Neuronal stem cell (in vitro differentiated cells): Measurements from ENCODE around the gene FSTL4.

ENCODE experiments used
- DNase-seq: peaks from one replicate; pipeline ENCODE4 v3.0.0-alpha.2; 2013; ENCODE audit warnings: low spot score
- H2AFZ ChIP-seq: one replicate; pipeline ENCODE4 v1.6.1; 2013; ENCODE audit warnings: mild to moderate bottlenecking, low read length, inconsistent platforms
- H2AK5ac ChIP-seq: 2 replicates; pipeline ENCODE4 v1.6.1; 2013; ENCODE audit warnings: low read depth, mild to moderate bottlenecking, inconsistent platforms, low read length, moderate library complexity, mixed read lengths
- H2BK120ac ChIP-seq: 2 replicates; pipeline ENCODE4 v1.6.1; 2013; ENCODE audit warnings: low read depth, mild to moderate bottlenecking, inconsistent platforms, low read length, moderate library complexity, mixed read lengths
- H2BK12ac ChIP-seq: one replicate; pipeline ENCODE4 v1.6.1; 2013; ENCODE audit warnings: low read length, inconsistent platforms
- H2BK15ac ChIP-seq: 2 replicates; pipeline ENCODE4 v1.6.1; 2013; ENCODE audit warnings: mild to moderate bottlenecking, low read length, inconsistent platforms, mixed read lengths
- H2BK5ac ChIP-seq: one replicate; pipeline ENCODE4 v1.6.1; 2013; ENCODE audit warnings: inconsistent platforms, mild to moderate bottlenecking, low read length, moderate library complexity
- H3K14ac ChIP-seq: one replicate; pipeline ENCODE4 v1.6.1; 2013; ENCODE audit warnings: low read length, inconsistent platforms
- H3K18ac ChIP-seq: 2 replicates; pipeline ENCODE4 v1.6.1; 2013; ENCODE audit warnings: low read length, inconsistent platforms
- H3K23ac ChIP-seq: 2 replicates; pipeline ENCODE4 v1.6.1; 2013; ENCODE audit warnings: low read depth, mild to moderate bottlenecking, mixed read lengths, low read length, inconsistent platforms; ENCODE audit not compliant: poor library complexity
- H3K27ac ChIP-seq: replicated peaks from 3 replicates; pipeline ENCODE4 v1.5.1; 2013; ENCODE audit warnings: low read length, inconsistent platforms
- H3K27me3 ChIP-seq, 3 experiments: 2 replicates each; pipeline ENCODE4 v1.6.1; 2013; ENCODE audit warnings: low read length in 3 of 3, mild to moderate bottlenecking in 2 of 3, inconsistent platforms in 1 of 3, low read depth in 1 of 3, mixed read lengths in 1 of 3, moderate library complexity in 1 of 3; ENCODE audit not compliant: control insufficient read depth in 3 of 3, insufficient read depth in 3 of 3
- H3K36me3 ChIP-seq, 2 donors: replicated peaks in 1 of 2; 2 replicates each; pipeline ENCODE4 v1.6.1; 2013; ENCODE audit warnings: low read length in 2 of 2; ENCODE audit not compliant: control insufficient read depth in 2 of 2, insufficient read depth in 2 of 2
- H3K4ac ChIP-seq: 2 replicates; pipeline ENCODE4 v1.6.1; 2013; ENCODE audit warnings: inconsistent platforms, mild to moderate bottlenecking, low read length, moderate library complexity
- H3K4me1 ChIP-seq, 2 donors: 1 replicate in 1 of 2; 2 replicates in 1 of 2; pipeline ENCODE4 v1.6.1; 2013; ENCODE audit warnings: low read length in 2 of 2, low read depth in 1 of 2; ENCODE audit not compliant: control insufficient read depth in 2 of 2, insufficient read depth in 1 of 2
- H3K4me2 ChIP-seq: one replicate; pipeline ENCODE4 v1.6.1; 2013; ENCODE audit warnings: mild to moderate bottlenecking, low read length, inconsistent platforms; ENCODE audit not compliant: insufficient read depth, poor library complexity, severe bottlenecking
- H3K4me3 ChIP-seq, 2 donors: 2 replicates each; pipeline ENCODE4 v1.5.1; 2013; ENCODE audit warnings: low read length in 2 of 2, mild to moderate bottlenecking in 2 of 2, inconsistent platforms in 1 of 2, moderate library complexity in 1 of 2
- H3K79me1 ChIP-seq: one replicate; pipeline ENCODE4 v1.6.1; 2013; ENCODE audit warnings: low read depth, mild to moderate bottlenecking, inconsistent platforms, low read length, moderate library complexity
- H3K9ac ChIP-seq: one replicate; pipeline ENCODE4 v1.6.1; 2013; ENCODE audit warnings: mild to moderate bottlenecking, low read depth, low read length, inconsistent platforms; ENCODE audit not compliant: poor library complexity
- H3K9me3 ChIP-seq, 2 donors: replicated peaks in 1 of 2; 2 replicates each; pipeline versions ENCODE3 to v1.6.1; 2013; ENCODE audit warnings: low read length in 2 of 2, mild to moderate bottlenecking in 2 of 2, inconsistent platforms in 1 of 2, low read depth in 1 of 2, mixed read lengths in 1 of 2, moderate library complexity in 1 of 2; ENCODE audit not compliant: control insufficient read depth in 2 of 2, insufficient read depth in 1 of 2
- H4K8ac ChIP-seq: one replicate; pipeline ENCODE4 v1.6.1; 2013; ENCODE audit warnings: low read depth, mild to moderate bottlenecking, inconsistent platforms, low read length, moderate library complexity
- H4K91ac ChIP-seq: one replicate; pipeline ENCODE4 v1.6.1; 2013; ENCODE audit warnings: low read length, low read depth, mild to moderate bottlenecking, inconsistent platforms; ENCODE audit not compliant: poor library complexity
- WGBS, 2 donors: extraction: QIAGEN DNeasy Blood & Tissue Kit; methylation state at CpG; one replicate each; pipeline ENCODE4 v1.1.7; 2013; ENCODE audit warnings: missing lambda C conversion rate in 2 of 2, mixed read lengths in 1 of 2; ENCODE audit not compliant: insufficient read length in 2 of 2, insufficient replicate concordance in 1 of 2; ENCODE audit errors: extremely low coverage in 2 of 2; 5-methylcytosine and 5-hydroxymethylcytosine counted together

FSTL4 gene

GRCh38 chr5:133655966-133656365 lies 43.6 kb upstream of the FSTL4 start:
- Histone ChIP-seq H3K23ac (no peak overlapping the region), H3K4me3 (no peak overlapping the region), H4K91ac (no peak overlapping the region), H3K36me3 (no peaks in the 10 kb centered on the region), H3K79me1 (no peaks in the 10 kb centered on the region), H4K8ac (no peak overlapping the region), H3K9me3 (no peaks in the 10 kb centered on the region), H2AFZ (no peak overlapping the region), H3K4me2 (no peak overlapping the region), H2BK15ac (no peak overlapping the region), H2BK12ac (no peak overlapping the region), H3K4ac (no peak overlapping the region), H2AK5ac (no peak overlapping the region), H3K18ac (no peak overlapping the region), H2BK120ac (no peak overlapping the region), H3K27me3 (no peaks in the 10 kb centered on the region), H2BK5ac (no peak overlapping the region), H3K14ac (no peak overlapping the region), H3K27ac (no peak overlapping the region), H3K9ac (no peak overlapping the region), H3K4me1 (no peaks in the 10 kb centered on the region)
- no CpG with 5 or more reads among the region's 1 CpG for WGBS, 2 donors
- DNase-seq: no peak

- Histone ChIP-seq H3K9ac (no peak overlapping the region), H3K79me1 (no peaks in the 10 kb centered on the region), H2BK120ac (no peak overlapping the region), H2BK5ac (no peak overlapping the region), H2BK12ac (no peak overlapping the region), H3K36me3 (no peaks in the 10 kb centered on the region), H3K4me3 (no peak overlapping the region), H2BK15ac (no peak overlapping the region), H3K14ac (no peak overlapping the region), H3K4ac (no peak overlapping the region), H4K8ac (no peak overlapping the region), H3K4me1 (no peaks in the 10 kb centered on the region), H2AK5ac (no peak overlapping the region), H3K27me3 (no peaks in the 10 kb centered on the region), H3K4me2 (no peak overlapping the region), H3K18ac (no peak overlapping the region), H3K9me3 (no peaks in the 10 kb centered on the region), H3K27ac (no peak overlapping the region), H2AFZ (no peak overlapping the region), H3K23ac (no peak overlapping the region), H4K91ac (no peak overlapping the region)
- no CpG with 5 or more reads among the region's 4 CpGs for WGBS, 2 donors
- no peak for DNase-seq
These were observed 41.4 kb upstream of the FSTL4 start for GRCh38 chr5:133653760-133654049.

GRCh38 chr5:133652951-133653759 lies 40.8 kb upstream of the FSTL4 start:
- Histone ChIP-seq H3K14ac (no peak overlapping the region), H3K36me3 (no peaks in the 10 kb centered on the region), H3K27me3 (no peaks in the 10 kb centered on the region), H2AFZ (no peak overlapping the region), H2BK12ac (no peak overlapping the region), H3K9me3 (no peaks in the 10 kb centered on the region), H3K4ac (no peak overlapping the region), H3K27ac (no peak overlapping the region), H2BK15ac (no peak overlapping the region), H3K18ac (no peak overlapping the region), H2BK5ac (no peak overlapping the region), H3K4me1 (no peaks in the 10 kb centered on the region), H3K23ac (no peak overlapping the region), H3K4me2 (no peak overlapping the region), H4K8ac (no peak overlapping the region), H2BK120ac (no peak overlapping the region), H3K4me3 (no peak overlapping the region), H3K9ac (no peak overlapping the region), H3K79me1 (no peaks in the 10 kb centered on the region), H2AK5ac (no peak overlapping the region), H4K91ac (no peak overlapping the region)
- DNase-seq: no peak
- no CpG with 5 or more reads among the region's 9 CpGs for WGBS, 2 donors

GRCh38 chr5:133644000-133644865 lies 31.9 kb upstream of the FSTL4 start:
- Histone ChIP-seq H3K4me3 (no peak overlapping the region), H3K23ac (no peak overlapping the region), H2BK15ac (no peak overlapping the region), H3K14ac (no peak overlapping the region), H3K27me3 (no peaks in the 10 kb centered on the region), H3K4ac (no peak overlapping the region), H2BK12ac (no peak overlapping the region), H3K27ac (peak overlapping the region; percentile 4), H3K79me1 (no peaks in the 10 kb centered on the region), H2AFZ (no peak overlapping the region), H4K91ac (no peak overlapping the region), H2AK5ac (no peak overlapping the region), H3K4me2 (no peak overlapping the region), H3K4me1 (peaks cover 7 to 8% of the 10 kb centered on the region in 2 donors), H3K36me3 (no peaks in the 10 kb centered on the region), H2BK5ac (no peak overlapping the region), H3K9ac (no peak overlapping the region), H4K8ac (no peak overlapping the region), H2BK120ac (no peak overlapping the region), H3K18ac (no peak overlapping the region), H3K9me3 (no peaks in the 10 kb centered on the region)
- peak; percentile 11 for DNase-seq
- WGBS, 2 donors: no CpG with 5 or more reads among the region's 8 CpGs
